Measurements from ENCODE around the gene SMG6.
"Not testable (repeated sequence)": the region's sequence is repeated elsewhere in the genome, so short reads cannot be mapped to it uniquely, and the experiment has no call there.

The SMG6 gene

DNA sequence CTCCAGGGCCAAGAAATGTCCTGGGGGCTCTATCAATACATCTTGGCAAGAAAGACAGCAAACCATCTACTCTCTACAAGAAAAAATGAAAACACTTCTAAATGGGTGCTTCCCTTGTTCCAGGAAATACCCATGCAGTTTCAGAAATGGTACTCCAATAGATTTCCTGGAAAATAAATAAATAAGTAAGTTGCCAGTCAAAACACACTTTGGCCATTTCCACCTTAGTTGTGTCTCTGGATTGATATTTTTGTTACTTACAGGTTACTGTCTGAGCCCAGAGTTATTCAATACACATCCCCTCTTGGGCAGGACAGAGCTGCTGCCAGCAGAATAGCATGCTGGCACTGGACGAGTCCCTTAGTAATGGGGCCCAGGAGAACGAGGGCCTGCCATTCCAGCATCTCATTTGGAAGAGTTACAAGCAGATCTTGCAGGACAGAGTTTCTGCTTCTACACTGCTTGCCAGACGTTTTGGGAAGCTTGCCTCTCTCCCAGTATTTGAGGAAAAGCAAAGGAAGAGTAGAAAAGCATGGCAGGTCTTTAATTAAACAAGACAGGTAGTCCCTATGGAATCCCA, 100.5 kb downstream of the SMG6 start:
- DNase-seq (ENCODE audit: low spot score): no peak

DNA sequence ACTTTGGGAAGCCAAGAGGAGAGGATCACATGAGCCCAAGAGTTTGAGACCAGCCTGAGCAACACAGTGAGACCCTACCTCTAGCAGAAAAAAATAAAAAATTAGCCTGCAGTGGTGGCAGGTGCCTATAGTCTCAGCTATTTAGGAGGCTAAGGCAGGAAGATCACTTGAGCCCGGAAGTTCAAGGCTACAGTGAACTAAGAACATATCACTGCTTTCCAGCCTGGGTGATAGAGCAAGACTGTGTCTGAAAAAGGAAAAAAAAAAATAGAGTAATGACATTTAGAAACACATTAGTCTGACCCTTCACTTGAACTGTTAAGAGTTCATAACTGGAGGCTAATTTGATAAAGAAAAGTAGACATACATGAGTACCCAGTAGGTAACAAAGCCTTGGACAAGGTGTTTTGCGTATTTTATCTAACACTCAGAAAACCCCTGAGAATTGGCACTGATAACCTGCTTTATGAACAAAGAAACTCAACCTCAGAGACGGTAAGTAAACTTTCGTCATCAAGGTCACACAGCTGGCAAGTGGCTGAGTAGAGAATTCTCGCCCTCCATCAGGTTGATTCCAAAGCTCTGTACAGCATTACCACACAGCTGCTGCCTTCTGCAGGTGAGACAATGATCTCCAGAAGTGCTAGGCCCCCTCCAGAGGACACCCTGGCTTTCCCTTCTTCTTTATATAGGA, 101.1 kb downstream of the SMG6 start:
- no peak for DNase-seq (ENCODE audit: low spot score)

- DNase-seq (ENCODE audit: low spot score): not testable (repeated sequence)
Measured at GRCh38 chr17:2199386-2199785, 104.2 kb downstream of the SMG6 start.

DNA sequence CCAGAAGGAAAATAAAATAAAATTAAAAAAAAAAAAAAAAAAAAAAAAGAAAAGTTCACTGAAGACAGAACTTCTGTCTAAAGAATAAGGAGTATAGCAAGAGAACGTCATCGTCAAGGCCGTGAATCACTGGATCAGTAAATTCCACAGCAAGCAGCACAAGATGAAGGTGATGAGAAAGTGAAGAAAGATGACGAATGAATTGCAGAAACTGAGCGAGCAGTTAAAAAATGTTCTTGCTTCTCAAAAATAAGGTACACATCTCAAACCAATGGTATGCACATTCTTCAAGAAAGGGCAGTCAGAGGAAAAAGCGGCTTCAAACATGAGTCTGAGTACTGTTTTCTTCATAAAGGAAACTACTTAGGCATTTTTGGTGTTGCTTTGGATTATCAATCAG, 104.7 kb downstream of the SMG6 start:
- DNase-seq (ENCODE audit: low spot score): no peak

DNA sequence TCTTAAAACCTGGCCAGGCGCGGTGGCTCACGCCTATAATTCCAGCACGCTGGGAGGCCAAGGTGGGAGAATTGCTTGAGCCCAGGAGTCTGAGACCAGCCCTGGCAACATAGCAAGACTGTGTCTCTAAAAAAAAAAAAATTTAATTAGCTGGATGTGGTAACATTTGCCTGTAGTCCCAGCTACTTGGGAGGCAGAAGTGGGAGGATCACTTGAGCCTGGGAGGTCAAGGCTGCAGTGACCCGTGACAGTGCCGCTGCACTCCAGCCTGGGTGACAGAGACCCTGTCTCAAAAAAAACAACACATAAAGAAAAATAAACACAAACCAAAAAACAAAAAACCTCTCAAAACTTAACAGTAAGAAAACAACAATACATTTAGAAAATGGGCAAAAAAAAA, 106.3 kb downstream of the SMG6 start:
- no peak for DNase-seq (ENCODE audit: low spot score)

DNA sequence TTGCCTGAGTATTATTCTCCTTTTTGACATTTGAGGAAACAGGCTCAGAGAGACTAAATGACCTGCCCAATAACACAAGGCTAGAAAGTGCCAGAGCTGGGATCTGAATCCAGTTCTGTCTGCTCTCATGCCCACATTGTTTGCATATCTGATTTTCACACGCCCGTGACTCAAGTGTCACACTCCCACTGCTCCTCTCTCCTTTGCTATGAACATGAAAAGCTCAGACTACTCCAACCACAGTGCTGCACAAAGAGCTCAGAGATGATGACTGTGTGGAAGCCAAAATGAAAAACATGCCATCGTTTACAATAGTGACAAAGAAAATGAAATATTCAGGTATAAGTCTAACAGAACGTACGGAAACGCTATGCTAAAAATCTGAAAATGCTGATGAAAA, 107.9 kb downstream of the SMG6 start:
- no peak for DNase-seq (ENCODE audit: low spot score)

GRCh38 chr17:2194889-2195335, 108.7 kb downstream of the SMG6 start:
- DNase-seq (ENCODE audit: low spot score): no peak

GRCh38 chr17:2192367-2193057, 111.1 kb downstream of the SMG6 start:
- DNase-seq (ENCODE audit: low spot score): no peak

- no peak for DNase-seq (ENCODE audit: low spot score)
Measured at GRCh38 chr17:2191785-2192184, 111.8 kb downstream of the SMG6 start.

DNA sequence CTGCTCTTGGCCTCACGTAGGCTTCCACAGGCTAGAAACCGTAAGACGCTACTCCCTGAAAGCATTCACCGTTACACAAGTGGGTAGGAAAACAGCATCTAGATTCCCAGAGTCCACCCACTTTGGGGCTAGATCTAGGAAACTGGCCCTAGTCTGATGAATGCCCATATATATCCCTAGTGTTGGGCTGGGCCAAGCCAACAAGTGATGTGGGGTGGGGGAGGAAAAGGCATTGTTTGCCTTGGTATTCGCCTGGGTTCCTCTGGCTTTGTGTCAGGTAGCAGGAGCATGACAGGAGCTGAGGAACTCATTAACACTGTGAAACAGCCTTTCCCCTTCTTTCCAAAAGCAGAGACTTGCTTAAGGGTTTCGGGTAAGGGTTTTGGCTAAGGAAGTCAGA, 112.4 kb downstream of the SMG6 start:
- no peak for DNase-seq (ENCODE audit: low spot score)

- no peak for DNase-seq (ENCODE audit: low spot score)
Measured at GRCh38 chr17:2190014-2190413, 113.6 kb downstream of the SMG6 start.

DNA sequence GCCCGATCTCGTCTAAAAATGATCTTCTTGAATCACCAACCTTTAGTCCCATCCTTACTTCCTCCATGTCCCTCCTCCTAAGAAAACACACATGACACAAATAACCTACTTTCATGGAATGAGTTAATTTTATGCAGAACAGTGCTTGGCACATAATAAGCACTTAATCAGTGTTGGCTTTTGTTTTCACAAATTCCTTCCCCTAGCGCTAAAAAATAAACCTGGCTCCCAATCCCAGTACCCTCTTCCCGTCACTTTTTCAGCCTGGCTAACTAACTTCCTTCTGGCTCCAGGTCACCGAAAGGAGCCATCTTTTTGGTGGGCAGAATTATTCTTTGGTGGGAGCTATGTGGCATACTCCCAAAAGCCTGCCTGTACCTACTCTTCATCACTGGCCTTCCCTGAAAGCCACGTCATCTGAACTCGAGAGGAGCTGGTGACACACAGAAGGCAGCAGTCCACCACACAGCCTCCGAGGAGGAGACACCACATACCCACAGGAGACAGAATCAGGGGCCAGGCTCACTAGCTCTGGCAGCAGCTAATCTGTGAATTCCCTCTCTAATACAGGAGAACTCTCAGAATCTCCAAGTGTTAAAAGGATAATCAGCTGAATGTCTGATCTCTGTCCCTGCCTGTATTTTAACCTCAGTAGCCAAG, 114.5 kb downstream of the SMG6 start:
- no peak for DNase-seq (ENCODE audit: low spot score)

- DNase-seq (ENCODE audit: low spot score): no peak
Measured at GRCh38 chr17:2187758-2188157, 115.8 kb downstream of the SMG6 start.

DNA sequence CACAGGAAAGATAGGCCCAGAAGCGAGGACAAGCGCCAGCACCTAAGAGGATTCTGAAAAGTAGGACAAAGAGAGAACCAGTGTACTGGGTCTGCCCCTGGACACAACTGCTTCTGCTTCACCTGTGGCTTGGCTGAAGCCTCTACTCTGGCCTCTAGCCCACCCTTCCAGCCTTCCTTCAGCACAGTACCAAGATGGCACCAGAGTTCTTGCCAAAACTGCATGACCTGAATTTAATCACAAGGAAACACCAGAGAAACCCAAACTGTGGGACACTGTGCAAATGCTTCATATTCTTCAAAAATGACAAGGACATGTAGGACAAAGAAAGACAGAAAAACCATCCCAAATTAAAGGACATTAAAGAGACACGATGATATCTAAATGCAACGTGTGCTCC, 116.6 kb downstream of the SMG6 start:
- no peak for DNase-seq (ENCODE audit: low spot score)

DNA sequence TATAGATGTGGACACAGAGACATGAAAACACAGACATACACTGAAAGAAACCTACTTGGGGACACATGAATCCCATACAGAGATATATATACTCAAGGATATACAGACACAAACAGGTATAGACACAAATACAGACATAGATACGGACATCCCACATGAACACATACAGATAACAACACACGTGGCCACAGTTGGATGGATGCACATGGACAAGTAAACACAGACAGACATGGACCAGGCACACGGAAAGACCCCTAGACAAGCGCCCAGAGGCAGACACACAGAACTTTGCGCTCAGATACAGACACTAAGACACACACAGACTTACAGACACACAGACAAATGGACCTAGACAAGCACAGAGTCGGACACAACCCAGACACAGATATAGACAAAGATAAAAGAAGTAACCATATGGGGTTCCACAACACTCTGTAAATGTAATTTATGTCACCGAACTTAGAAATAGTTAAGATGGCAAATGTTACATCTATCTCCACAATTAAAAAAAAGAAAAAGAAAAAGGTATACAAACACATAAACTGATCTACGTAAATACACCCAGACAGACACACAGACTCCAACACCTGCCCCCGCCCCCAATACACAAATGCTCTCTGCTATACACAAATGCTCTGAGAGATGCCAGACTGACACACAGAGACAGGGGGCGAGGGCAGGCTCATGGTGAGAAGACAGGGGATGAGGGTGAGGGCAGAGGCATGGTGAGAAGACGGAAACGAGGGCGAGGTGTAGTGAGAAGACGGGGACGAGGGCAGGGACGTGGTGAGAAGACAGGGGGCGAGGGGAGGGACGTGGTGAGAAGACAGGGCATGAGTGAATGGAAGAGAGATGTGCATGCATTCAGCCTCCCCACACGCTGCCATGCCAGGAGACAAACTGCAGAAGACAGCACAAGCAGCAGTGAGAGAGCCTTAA, 118.3 kb downstream of the SMG6 start:
- DNase-seq (ENCODE audit: low spot score): no peak

GRCh38 chr17:2183346-2183745, 120.2 kb downstream of the SMG6 start:
- DNase-seq (ENCODE audit: low spot score): no peak

DNA sequence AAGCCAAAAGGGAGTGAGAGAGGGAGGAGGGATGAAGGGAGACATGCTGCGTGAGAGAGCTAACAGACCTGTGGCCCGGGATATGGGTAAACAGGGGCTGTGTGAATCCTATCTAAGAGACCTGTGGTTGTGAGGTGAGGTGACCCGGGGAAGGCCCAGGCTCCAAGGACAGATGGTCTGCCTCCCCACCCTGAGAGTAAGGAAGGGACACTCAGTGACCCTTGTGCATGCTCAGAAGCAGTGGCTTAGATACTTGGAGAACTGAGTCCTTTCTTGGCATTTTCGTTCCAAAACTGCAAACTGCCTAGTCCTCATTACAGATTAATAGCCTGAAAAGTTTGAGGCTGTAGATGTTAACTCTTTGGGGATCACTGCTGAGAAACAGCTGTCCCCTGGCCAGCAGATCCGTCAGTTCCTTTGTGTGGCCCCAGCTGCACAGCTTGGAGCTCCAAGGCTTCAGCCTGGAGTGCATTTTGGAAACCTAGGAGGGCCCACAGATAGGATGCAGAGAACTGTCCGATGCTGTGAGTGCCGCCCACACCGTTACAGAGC, 121.6 kb downstream of the SMG6 start:
- DNase-seq (ENCODE audit: low spot score): no peak

GRCh38 chr17:2181206-2181896, 122.2 kb downstream of the SMG6 start:
- no peak for DNase-seq (ENCODE audit: low spot score)

GRCh38 chr17:2180768-2181167, 122.8 kb downstream of the SMG6 start:
- no peak for DNase-seq (ENCODE audit: low spot score)

GRCh38 chr17:2179615-2180295, 123.8 kb downstream of the SMG6 start:
- DNase-seq (ENCODE audit: low spot score): no peak
